Measurements from ENCODE around the gene MYO1H. TPM values are rescaled to one million over a fixed set of nuclear protein-coding genes. Genes with fewer than 3 reads are reported as not detected.
"Not testable (repeated sequence)": the region's sequence is repeated elsewhere in the genome, so short reads cannot be mapped to it uniquely, and the experiment has no call there.

Gene MYO1H
- total RNA-seq, 4 donors from 2014 or later, result not detected

GRCh38 chr12:109466821-109467220 is 119.1 kb downstream of the MYO1H start:
- H3K36me3 ChIP-seq, result no peaks in the 10 kb centered on the region
- TF ChIP-seq CTCF (IDR thresholded peaks at IDR 0.05) (no peak), EP300 (IDR thresholded peaks at IDR 0.05; ENCODE audit: low read depth) (no peak), POLR2AphosphoS5 (IDR thresholded peaks at IDR 0.05) (no peak), POLR2A (IDR thresholded peaks at IDR 0.05) (no peak)

GRCh38 chr12:109467978-109468676 is 120.4 kb downstream of the MYO1H start:
- in situ Hi-C loops (cut with MboI; ENCODE audit: low pct_ligation_motif_present in 1 of 4, low pct_unique_long_range_greater_than_20kb in 1 of 4, low sequenced_read_pairs in 3 of 4) (no loop called here), intact Hi-C loops (cut with DNase I; ENCODE audit: low total_unique reads) (no loop called here)
- Histone ChIP-seq H3K4me3 (no peak overlapping the region), H3K27ac (peak overlapping the region; percentile 91 to 97 (median 94)), H3K9me3 (no peaks in the 10 kb centered on the region), H3K36me3 (no peaks in the 10 kb centered on the region), H3K27me3 (no peaks in the 10 kb centered on the region), H3K4me1 (peaks cover 55 to 68% (median 61%) of the 10 kb centered on the region in 4 donors)
- TF ChIP-seq POLR2AphosphoS5 (IDR thresholded peaks at IDR 0.05) (peak in 1 of 3 donors; percentile 25), POLR2A (IDR thresholded peaks at IDR 0.05) (no peak), EP300 (IDR thresholded peaks at IDR 0.05; ENCODE audit: low read depth) (no peak), CTCF (IDR thresholded peaks at IDR 0.05) (no peak)
- peak; percentile 76 for DNase-seq
- WGBS, 2 donors (ENCODE audit: low coverage in 1 of 2), result 64 to 85% methylated on average over 3 to 8 of the region's 8 CpGs

More at GRCh38 chr12:109466821-109467220, 119.1 kb downstream of the MYO1H start:
- in situ Hi-C loops (cut with MboI; ENCODE audit: low pct_ligation_motif_present in 1 of 4, low pct_unique_long_range_greater_than_20kb in 1 of 4, low sequenced_read_pairs in 3 of 4), result no loop called here
- H3K27me3 ChIP-seq, result no peaks in the 10 kb centered on the region
- DNase-seq, result no peak
- no peak overlapping the region for H3K4me3 ChIP-seq
- WGBS, 2 donors (ENCODE audit: low coverage in 1 of 2), result 80 to 84% methylated on average over 2 to 3 of the region's 3 CpGs
- H3K27ac ChIP-seq, result peak overlapping the region; percentile 91 to 97 (median 94)
- no peaks in the 10 kb centered on the region for H3K9me3 ChIP-seq
- peaks cover 64 to 78% (median 73%) of the 10 kb centered on the region in 4 donors for H3K4me1 ChIP-seq
- intact Hi-C loops (cut with DNase I; ENCODE audit: low total_unique reads), result no loop called here

GRCh38 chr12:109469517-109469916 is 121.8 kb downstream of the MYO1H start:
- in situ Hi-C loops (cut with MboI; ENCODE audit: low pct_ligation_motif_present in 1 of 4, low pct_unique_long_range_greater_than_20kb in 1 of 4, low sequenced_read_pairs in 3 of 4), result no loop called here
- DNase-seq, result no peak
- 90% methylated on average over 10 of the region's 10 CpGs; no CpG with 5 or more reads in 1 of the 2 donors for whole genome bisulfite sequencing, 2 donors (ENCODE audit: low coverage in 1 of 2)
- H3K27ac ChIP-seq, result peak overlapping the region in 3 of 4 donors; percentile 15 to 97 (median 91)
- intact Hi-C loops (cut with DNase I; ENCODE audit: low total_unique reads), result no loop called here
- TF ChIP-seq EP300 (IDR thresholded peaks at IDR 0.05; ENCODE audit: low read depth) (no peak), POLR2A (IDR thresholded peaks at IDR 0.05) (no peak), CTCF (IDR thresholded peaks at IDR 0.05) (no peak), POLR2AphosphoS5 (IDR thresholded peaks at IDR 0.05) (no peak)
- H3K9me3 ChIP-seq, result no peaks in the 10 kb centered on the region
- H3K4me1 ChIP-seq, result peaks cover 43 to 56% (median 49%) of the 10 kb centered on the region in 4 donors
- H3K27me3 ChIP-seq, result no peaks in the 10 kb centered on the region
- no peak overlapping the region for H3K4me3 ChIP-seq
- H3K36me3 ChIP-seq, result no peaks in the 10 kb centered on the region

- Histone ChIP-seq H3K4me1 (peaks cover 22 to 44% (median 33%) of the 10 kb centered on the region in 4 donors), H3K27me3 (no peaks in the 10 kb centered on the region), H3K4me3 (no peak overlapping the region), H3K27ac (peak overlapping the region in 2 of 4 donors; percentile 6 to 96), H3K36me3 (no peaks in the 10 kb centered on the region), H3K9me3 (no peaks in the 10 kb centered on the region)
- 82 to 98% methylated on average over 3 of the region's 3 CpGs for WGBS, 2 donors (ENCODE audit: low coverage in 1 of 2)
- in situ Hi-C loops (cut with MboI; ENCODE audit: low pct_ligation_motif_present in 1 of 4, low pct_unique_long_range_greater_than_20kb in 1 of 4, low sequenced_read_pairs in 3 of 4), result no loop called here
- TF ChIP-seq EP300 (IDR thresholded peaks at IDR 0.05; ENCODE audit: low read depth) (no peak), POLR2A (IDR thresholded peaks at IDR 0.05) (no peak), POLR2AphosphoS5 (IDR thresholded peaks at IDR 0.05) (no peak), CTCF (IDR thresholded peaks at IDR 0.05) (no peak)
- intact Hi-C loops (cut with DNase I; ENCODE audit: low total_unique reads), result no loop called here
- DNase-seq, result no peak
These were observed 125.3 kb downstream of the MYO1H start for GRCh38 chr12:109473006-109473405.

GRCh38 chr12:109473526-109474270 is 126.0 kb downstream of the MYO1H start:
- H3K4me1 ChIP-seq, result peaks cover 22 to 44% (median 35%) of the 10 kb centered on the region in 4 donors

More at GRCh38 chr12:109473526-109474270, 126.0 kb downstream of the MYO1H start:
- H3K4me3 ChIP-seq; in situ Hi-C loops (cut with MboI; ENCODE audit: low pct_ligation_motif_present in 1 of 4, low pct_unique_long_range_greater_than_20kb in 1 of 4, low sequenced_read_pairs in 3 of 4); H3K36me3 ChIP-seq; H3K27me3 ChIP-seq; DNase-seq; intact Hi-C loops (cut with DNase I; ENCODE audit: low total_unique reads); H3K9me3 ChIP-seq: not testable (repeated sequence)
- 84 to 89% methylated on average over 7 to 16 of the region's 16 CpGs for WGBS, 2 donors (ENCODE audit: low coverage in 1 of 2)
- H3K27ac ChIP-seq, result peak overlapping the region in 2 of 4 donors; percentile 6 to 96
